ENCODE measurements around the gene ZKSCAN5.

The ZKSCAN5 gene

DNA sequence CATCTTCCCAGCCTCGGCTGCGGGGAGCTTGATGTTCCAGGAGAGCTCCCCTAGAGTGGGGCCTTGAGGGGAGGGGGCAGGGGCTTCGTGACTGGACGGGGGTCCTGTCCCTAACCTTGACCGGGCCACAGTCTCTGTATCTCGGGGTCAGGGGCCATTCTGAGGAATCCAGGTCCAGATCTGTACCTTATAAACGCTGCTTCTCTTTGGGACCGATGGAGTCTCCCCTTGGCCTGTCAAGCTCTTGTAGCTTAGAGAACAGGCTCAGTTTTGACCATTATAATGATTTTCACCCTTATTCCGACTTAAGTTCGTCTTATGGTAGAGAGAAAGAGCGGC lies 831 bp downstream of the ZKSCAN5 start:
- Histone ChIP-seq H3K36me3 (no peaks in the 10 kb centered on the region), H3K27ac (peak overlapping the region; percentile 90), H3K9me3 (no peaks in the 10 kb centered on the region), H3K4me1 (ENCODE audit: control insufficient read depth in 1 of 2, insufficient read depth in 1 of 2, low read depth in 1 of 2, low read length in 1 of 2) (peaks cover 28 to 30% of the 10 kb centered on the region in 2 experiments), H3K27me3 (no peaks in the 10 kb centered on the region), H3K4me3 (ENCODE audit: low read depth in 1 of 2, low read length in 1 of 2) (peak overlapping the region; percentile 91 to 92)
- TF ChIP-seq, protein P1, sequence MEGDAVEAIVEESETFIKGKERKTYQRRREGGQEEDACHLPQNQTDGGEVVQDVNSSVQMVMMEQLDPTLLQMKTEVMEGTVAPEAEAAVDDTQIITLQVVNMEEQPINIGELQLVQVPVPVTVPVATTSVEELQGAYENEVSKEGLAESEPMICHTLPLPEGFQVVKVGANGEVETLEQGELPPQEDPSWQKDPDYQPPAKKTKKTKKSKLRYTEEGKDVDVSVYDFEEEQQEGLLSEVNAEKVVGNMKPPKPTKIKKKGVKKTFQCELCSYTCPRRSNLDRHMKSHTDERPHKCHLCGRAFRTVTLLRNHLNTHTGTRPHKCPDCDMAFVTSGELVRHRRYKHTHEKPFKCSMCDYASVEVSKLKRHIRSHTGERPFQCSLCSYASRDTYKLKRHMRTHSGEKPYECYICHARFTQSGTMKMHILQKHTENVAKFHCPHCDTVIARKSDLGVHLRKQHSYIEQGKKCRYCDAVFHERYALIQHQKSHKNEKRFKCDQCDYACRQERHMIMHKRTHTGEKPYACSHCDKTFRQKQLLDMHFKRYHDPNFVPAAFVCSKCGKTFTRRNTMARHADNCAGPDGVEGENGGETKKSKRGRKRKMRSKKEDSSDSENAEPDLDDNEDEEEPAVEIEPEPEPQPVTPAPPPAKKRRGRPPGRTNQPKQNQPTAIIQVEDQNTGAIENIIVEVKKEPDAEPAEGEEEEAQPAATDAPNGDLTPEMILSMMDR (IDR thresholded peaks at IDR 0.05), result no peak

DNA sequence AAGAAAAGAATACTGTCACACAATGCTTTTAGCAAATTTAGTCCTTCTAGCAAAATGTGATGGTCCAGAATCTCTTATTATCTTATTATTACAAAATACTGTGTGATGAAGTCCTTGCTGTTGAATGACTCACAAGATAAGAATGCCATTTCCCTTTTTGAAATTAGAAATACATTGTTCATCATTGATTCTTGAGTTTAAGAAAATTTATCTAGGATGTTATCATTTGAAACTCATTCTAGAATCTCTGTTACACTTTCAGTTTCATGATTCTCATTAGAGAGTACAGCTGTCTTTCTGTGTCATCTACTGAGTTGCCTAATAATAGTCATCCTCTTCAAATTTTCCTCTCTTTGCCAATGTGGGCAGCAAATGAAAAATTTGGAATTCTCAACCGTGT lies 9.6 kb downstream of the ZKSCAN5 start:
- no peak overlapping the region for H3K4me3 ChIP-seq (ENCODE audit: low read depth in 1 of 2, low read length in 1 of 2)
- no peaks in the 10 kb centered on the region for H3K9me3 ChIP-seq
- H3K4me1 ChIP-seq (ENCODE audit: control insufficient read depth in 1 of 2, insufficient read depth in 1 of 2, low read depth in 1 of 2, low read length in 1 of 2), result no peaks in the 10 kb centered on the region
- TF ChIP-seq, protein P1 (IDR thresholded peaks at IDR 0.05), result no peak
- H3K27ac ChIP-seq, result no peak overlapping the region
- H3K27me3 ChIP-seq, result no peaks in the 10 kb centered on the region
- peaks cover 56% of the 10 kb centered on the region for H3K36me3 ChIP-seq

DNA sequence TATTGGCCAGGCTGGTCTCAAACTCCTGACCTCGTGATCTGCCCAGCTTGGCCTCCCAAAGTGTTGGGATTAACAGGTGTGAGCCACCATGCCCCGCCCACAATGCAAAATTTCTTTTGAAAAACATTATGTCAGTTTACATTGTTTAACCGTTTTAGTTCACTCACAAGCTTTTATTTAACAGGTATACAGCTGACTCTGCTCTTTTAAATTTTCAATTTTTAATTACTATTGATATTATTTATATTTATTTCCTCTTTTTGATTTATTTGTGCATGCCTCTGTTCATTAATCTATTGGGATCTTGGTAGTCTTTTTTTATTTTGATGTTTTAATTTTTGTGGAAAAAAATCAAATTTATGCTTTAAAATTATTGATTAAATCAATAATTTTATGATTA lies 16.9 kb downstream of the ZKSCAN5 start:
- Histone ChIP-seq H3K27ac (no peak overlapping the region), H3K4me1 (ENCODE audit: control insufficient read depth in 1 of 2, insufficient read depth in 1 of 2, low read depth in 1 of 2, low read length in 1 of 2) (no peaks in the 10 kb centered on the region), H3K27me3 (no peaks in the 10 kb centered on the region), H3K9me3 (no peaks in the 10 kb centered on the region), H3K36me3 (peaks cover 47% of the 10 kb centered on the region), H3K4me3 (ENCODE audit: low read depth in 1 of 2, low read length in 1 of 2) (no peak overlapping the region)
- TF ChIP-seq, protein P1 (IDR thresholded peaks at IDR 0.05), result no peak

DNA sequence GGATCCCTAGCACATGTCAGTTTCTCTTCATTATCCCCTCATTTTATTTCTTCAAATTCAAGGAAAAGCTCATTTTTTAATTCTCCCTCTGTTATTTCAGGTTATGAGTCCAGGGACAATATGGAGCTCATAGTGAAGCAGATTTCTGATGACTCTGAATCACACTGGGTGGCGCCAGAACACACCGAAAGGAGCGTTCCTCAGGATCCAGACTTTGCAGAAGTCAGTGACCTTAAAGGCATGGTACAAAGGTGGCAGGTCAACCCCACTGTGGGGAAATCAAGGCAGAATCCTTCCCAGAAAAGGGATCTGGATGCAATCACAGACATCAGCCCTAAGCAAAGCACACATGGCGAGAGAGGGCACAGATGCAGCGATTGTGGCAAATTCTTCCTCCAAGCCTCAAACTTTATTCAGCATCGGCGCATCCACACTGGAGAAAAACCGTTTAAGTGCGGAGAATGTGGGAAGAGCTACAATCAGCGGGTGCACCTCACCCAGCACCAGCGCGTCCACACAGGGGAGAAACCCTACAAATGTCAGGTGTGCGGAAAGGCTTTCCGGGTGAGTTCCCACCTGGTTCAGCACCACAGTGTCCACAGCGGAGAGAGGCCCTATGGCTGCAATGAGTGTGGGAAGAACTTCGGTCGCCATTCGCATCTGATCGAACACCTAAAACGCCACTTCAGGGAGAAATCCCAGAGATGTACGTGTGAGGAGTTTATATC lies 21.4 kb downstream of the ZKSCAN5 start:
- peaks cover 53% of the 10 kb centered on the region for H3K36me3 ChIP-seq

DNA sequence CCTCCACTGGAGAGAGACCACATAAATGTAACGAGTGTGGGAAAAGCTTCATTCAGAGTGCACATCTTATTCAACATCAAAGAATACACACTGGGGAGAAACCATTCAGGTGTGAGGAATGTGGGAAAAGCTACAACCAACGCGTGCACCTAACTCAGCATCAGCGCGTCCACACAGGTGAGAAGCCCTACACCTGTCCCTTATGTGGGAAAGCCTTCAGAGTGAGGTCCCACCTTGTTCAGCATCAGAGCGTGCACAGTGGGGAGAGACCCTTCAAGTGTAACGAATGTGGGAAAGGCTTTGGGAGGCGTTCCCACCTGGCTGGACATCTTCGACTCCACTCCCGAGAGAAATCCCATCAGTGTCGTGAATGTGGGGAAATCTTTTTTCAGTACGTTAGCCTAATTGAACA lies 26.9 kb downstream of the ZKSCAN5 start:
- H3K9me3 ChIP-seq, result peaks cover 32% of the 10 kb centered on the region
- H3K36me3 ChIP-seq, result peaks cover 28% of the 10 kb centered on the region
- no peak overlapping the region for H3K27ac ChIP-seq

More for the DNA sequence above, 21.4 kb downstream of the ZKSCAN5 start:
- no peaks in the 10 kb centered on the region for H3K4me1 ChIP-seq (ENCODE audit: control insufficient read depth in 1 of 2, insufficient read depth in 1 of 2, low read depth in 1 of 2, low read length in 1 of 2)
- no peaks in the 10 kb centered on the region for H3K27me3 ChIP-seq
- TF ChIP-seq, protein P1 (IDR thresholded peaks at IDR 0.05), result no peak
- no peak overlapping the region for H3K27ac ChIP-seq
- peaks cover 9% of the 10 kb centered on the region for H3K9me3 ChIP-seq
- H3K4me3 ChIP-seq (ENCODE audit: low read depth in 1 of 2, low read length in 1 of 2), result no peak overlapping the region

More for the DNA sequence above, 26.9 kb downstream of the ZKSCAN5 start:
- TF ChIP-seq, protein P1 (IDR thresholded peaks at IDR 0.05), result no peak
- H3K4me1 ChIP-seq (ENCODE audit: control insufficient read depth in 1 of 2, insufficient read depth in 1 of 2, low read depth in 1 of 2, low read length in 1 of 2), result no peaks in the 10 kb centered on the region
- no peak overlapping the region for H3K4me3 ChIP-seq (ENCODE audit: low read depth in 1 of 2, low read length in 1 of 2)
- no peaks in the 10 kb centered on the region for H3K27me3 ChIP-seq
